OCI-LY7 (cell line): ENCODE data around the gene ANKH.

Source experiments
- CTCF ChIP-seq: fragments of 200-600 bp; sonication (generic); conservative IDR thresholded peaks from 2 replicates; pipeline ENCODE4 v1.5.1; 2014; ENCODE audit warnings: mild to moderate bottlenecking, antibody characterized with exemption, low read length, moderate library complexity, mixed read lengths
- EZH2phosphoT487 ChIP-seq: fragments of 200-600 bp; sonication (generic); IDR thresholded peaks from 2 replicates; pipeline ENCODE4 v1.6.1; 2018; ENCODE audit warnings: low read depth, borderline replicate concordance, mild to moderate bottlenecking, mixed run types, antibody characterized with exemption, low read length, moderate library complexity, mixed read lengths

GRCh38 chr5:14685757-14686156 is 185.8 kb downstream of the ANKH start:
- peak; percentile 83 for TF ChIP-seq CTCF
- TF ChIP-seq EZH2phosphoT487 = no peak
